KOPT-K1 (cell line): ENCODE data around the gene PCDHGA9.

Source experiments
- H3K27ac ChIP-seq: fragments of 200-600 bp; sonication (generic); 2 replicates; pipeline ENCODE4 v1.5.1; 2016; ENCODE audit warnings: antibody characterized with exemption, mild to moderate bottlenecking, low read depth, low read length; ENCODE audit not compliant: poor library complexity, severe bottlenecking
- H3K36me3 ChIP-seq: fragments of 200-600 bp; sonication (generic); 2 replicates; pipeline ENCODE4 v1.5.1; 2017; ENCODE audit warnings: antibody characterized with exemption, mild to moderate bottlenecking, low read length, moderate library complexity; ENCODE audit not compliant: insufficient read depth
- H3K9me3 ChIP-seq: fragments of 200-600 bp; sonication (generic); 2 replicates; pipeline ENCODE4 v1.5.1; 2017; ENCODE audit warnings: antibody characterized with exemption, low read length, mild to moderate bottlenecking; ENCODE audit not compliant: insufficient read depth, poor library complexity, severe bottlenecking

PCDHGA9 gene

GRCh38 chr5:141402553-141403243, at the start of gene PCDHGA9:
PCDHGA9 (plus strand) TSS chr5:141402778; CDS start chr5:141402953, 175 bp downstream.
- H3K9me3 ChIP-seq: peaks cover 3% of the 10 kb centered on the region
- no peak within 1 kb of the TSS for H3K27ac ChIP-seq
- no peaks in the 10 kb centered on the region for H3K36me3 ChIP-seq

- Histone ChIP-seq H3K27ac (no peak within 1 kb of the TSS), H3K36me3 (no peaks in the 10 kb centered on the region), H3K9me3 (no peaks in the 10 kb centered on the region)
These were observed 47.6 kb upstream of the PCDHGA9 start, which contains the start of gene PCDHGA4 for GRCh38 chr5:141354900-141355469. PCDHGA4 (plus strand) TSS chr5:141355021; CDS start chr5:141355108, 87 bp downstream.

DNA sequence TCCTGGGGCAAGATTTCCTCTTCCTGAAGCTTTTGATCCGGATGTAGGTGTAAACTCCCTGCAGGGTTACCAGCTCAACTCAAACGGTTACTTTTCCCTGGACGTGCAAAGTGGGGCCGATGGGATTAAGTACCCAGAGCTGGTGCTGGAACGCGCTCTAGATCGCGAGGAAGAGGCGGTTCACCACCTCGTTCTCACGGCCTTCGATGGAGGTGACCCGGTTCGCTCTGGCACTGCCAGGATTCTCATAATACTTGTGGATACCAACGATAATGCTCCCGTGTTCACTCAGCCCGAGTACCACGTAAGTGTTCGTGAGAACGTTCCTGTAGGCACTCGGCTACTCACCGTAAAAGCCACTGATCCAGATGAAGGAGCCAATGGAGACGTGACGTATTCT, 46.9 kb upstream of the PCDHGA9 start:
- H3K27ac ChIP-seq: no peak overlapping the region
- no peaks in the 10 kb centered on the region for H3K36me3 ChIP-seq

DNA sequence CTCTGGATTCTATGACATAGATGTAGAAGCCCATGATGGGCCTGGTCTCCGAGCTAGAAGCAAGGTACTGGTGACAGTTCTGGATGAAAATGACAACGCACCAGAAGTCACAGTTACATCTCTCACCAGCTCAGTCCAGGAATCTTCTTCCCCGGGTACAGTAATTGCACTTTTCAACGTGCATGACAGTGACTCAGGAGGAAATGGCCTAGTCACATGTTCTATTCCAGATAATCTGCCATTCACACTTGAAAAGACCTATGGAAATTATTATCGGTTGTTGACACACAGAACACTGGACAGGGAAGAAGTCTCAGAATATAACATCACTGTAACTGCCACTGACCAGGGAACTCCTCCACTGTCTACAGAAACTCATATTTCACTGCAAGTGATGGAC, 46.4 kb upstream of the PCDHGA9 start:
- peaks cover 8% of the 10 kb centered on the region for H3K9me3 ChIP-seq
- H3K36me3 ChIP-seq: no peaks in the 10 kb centered on the region
- H3K27ac ChIP-seq: no peak overlapping the region

More for the DNA sequence above, 46.9 kb upstream of the PCDHGA9 start:
- peaks cover 4% of the 10 kb centered on the region for H3K9me3 ChIP-seq

- Histone ChIP-seq H3K27ac (no peak overlapping the region), H3K36me3 (no peaks in the 10 kb centered on the region), H3K9me3 (peaks cover 13% of the 10 kb centered on the region)
These were observed 45.6 kb upstream of the PCDHGA9 start for GRCh38 chr5:141356950-141357349.

- peaks cover 31% of the 10 kb centered on the region for H3K9me3 ChIP-seq
- H3K36me3 ChIP-seq: no peaks in the 10 kb centered on the region
- no peak within 1 kb of the TSS for H3K27ac ChIP-seq
These were observed 42.7 kb upstream of the PCDHGA9 start, which contains the start of gene PCDHGB2 for GRCh38 chr5:141359790-141360426. PCDHGB2 (plus strand) TSS chr5:141359994; CDS start chr5:141360136, 142 bp downstream.

GRCh38 chr5:141360685-141361084, 41.9 kb upstream of the PCDHGA9 start:
- no peak overlapping the region for H3K27ac ChIP-seq
- no peaks in the 10 kb centered on the region for H3K36me3 ChIP-seq
- H3K9me3 ChIP-seq: peaks cover 39% of the 10 kb centered on the region

- Histone ChIP-seq H3K9me3 (peaks cover 47% of the 10 kb centered on the region), H3K36me3 (no peaks in the 10 kb centered on the region), H3K27ac (no peak overlapping the region)
These were observed 39.9 kb upstream of the PCDHGA9 start for GRCh38 chr5:141362719-141363118.

GRCh38 chr5:141363952-141364660, 38.5 kb upstream of the PCDHGA9 start, which contains the start of gene PCDHGA5:
PCDHGA5 (plus strand) TSS chr5:141364162; CDS start chr5:141364331, 169 bp downstream.
- Histone ChIP-seq H3K36me3 (no peaks in the 10 kb centered on the region), H3K27ac (no peak within 1 kb of the TSS), H3K9me3 (peaks cover 47% of the 10 kb centered on the region)

DNA sequence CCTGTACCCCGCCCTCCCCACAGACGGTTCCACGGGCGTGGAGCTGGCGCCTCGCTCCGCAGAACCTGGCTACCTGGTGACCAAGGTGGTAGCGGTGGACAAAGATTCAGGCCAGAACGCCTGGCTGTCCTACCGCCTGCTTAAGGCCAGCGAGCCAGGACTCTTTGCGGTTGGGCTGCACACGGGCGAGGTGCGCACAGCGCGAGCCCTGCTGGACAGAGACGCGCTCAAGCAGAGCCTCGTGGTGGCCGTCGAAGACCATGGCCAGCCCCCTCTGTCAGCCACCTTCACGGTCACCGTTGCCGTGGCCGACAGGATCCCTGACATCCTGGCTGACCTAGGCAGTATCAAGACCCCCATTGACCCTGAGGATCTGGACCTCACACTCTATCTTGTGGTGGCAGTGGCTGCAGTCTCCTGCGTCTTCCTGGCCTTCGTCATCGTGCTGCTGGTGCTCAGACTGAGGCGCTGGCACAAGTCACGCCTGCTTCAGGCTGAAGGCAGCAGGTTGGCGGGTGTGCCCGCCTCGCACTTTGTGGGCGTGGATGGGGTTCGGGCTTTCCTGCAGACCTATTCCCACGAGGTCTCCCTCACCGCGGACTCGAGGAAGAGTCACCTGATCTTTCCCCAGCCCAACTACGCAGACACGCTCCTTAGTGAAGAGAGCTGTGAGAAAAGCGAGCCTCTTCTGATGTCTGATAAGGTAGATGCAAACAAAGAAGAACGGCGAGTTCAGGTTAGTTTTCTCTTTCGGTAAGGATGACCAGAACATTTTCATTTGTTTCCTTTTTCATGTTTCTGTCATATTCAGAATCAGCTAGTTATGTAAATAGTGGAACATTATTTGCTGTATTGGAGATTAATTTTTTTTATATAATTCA, 36.3 kb upstream of the PCDHGA9 start:
- Histone ChIP-seq H3K9me3 (peaks cover 50% of the 10 kb centered on the region), H3K36me3 (no peaks in the 10 kb centered on the region), H3K27ac (no peak overlapping the region)

DNA sequence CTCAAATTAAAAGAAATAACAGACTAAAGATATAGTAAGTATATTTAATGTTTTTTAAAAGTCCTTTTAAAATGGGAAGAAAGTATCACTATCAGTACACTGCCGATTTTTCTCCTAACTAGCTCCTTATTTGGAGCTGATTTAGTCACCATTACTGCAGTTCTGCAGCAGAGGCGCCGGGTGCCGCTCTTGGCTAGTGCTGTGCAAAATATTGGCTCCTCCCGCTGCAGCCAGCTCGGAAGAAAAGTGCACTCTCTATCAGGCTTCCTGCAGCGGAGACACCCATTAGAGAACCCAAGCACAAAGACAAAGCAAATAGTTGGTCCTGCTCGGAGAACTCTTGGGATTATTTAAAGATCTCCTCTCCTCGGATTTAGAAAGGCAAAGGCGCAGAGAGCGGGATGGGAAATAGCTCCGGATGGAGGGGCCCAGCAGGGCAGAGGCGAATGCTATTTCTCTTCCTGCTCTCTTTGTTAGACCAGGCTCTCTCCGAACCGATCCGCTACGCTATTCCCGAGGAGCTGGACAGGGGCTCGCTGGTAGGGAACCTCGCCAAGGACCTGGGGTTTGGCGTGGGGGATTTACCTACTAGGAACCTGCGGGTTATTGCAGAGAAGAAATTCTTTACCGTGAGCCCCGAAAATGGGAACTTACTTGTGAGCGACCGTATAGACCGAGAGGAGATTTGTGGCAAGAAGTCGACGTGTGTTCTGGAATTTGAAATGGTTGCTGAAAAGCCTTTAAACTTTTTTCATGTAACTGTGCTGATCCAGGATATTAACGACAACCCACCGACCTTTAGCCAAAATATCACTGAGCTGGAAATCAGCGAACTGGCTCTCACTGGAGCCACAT, 32.4 kb upstream of the PCDHGA9 start, which contains the start of gene PCDHGB3:
Gene PCDHGB3 (plus strand): TSS at position 249 of the 855 bp plus-strand sequence. CDS start 153 bp downstream, at position 402.
- no peaks in the 10 kb centered on the region for H3K36me3 ChIP-seq
- H3K27ac ChIP-seq: no peak within 1 kb of the TSS
- H3K9me3 ChIP-seq: peaks cover 39% of the 10 kb centered on the region

DNA sequence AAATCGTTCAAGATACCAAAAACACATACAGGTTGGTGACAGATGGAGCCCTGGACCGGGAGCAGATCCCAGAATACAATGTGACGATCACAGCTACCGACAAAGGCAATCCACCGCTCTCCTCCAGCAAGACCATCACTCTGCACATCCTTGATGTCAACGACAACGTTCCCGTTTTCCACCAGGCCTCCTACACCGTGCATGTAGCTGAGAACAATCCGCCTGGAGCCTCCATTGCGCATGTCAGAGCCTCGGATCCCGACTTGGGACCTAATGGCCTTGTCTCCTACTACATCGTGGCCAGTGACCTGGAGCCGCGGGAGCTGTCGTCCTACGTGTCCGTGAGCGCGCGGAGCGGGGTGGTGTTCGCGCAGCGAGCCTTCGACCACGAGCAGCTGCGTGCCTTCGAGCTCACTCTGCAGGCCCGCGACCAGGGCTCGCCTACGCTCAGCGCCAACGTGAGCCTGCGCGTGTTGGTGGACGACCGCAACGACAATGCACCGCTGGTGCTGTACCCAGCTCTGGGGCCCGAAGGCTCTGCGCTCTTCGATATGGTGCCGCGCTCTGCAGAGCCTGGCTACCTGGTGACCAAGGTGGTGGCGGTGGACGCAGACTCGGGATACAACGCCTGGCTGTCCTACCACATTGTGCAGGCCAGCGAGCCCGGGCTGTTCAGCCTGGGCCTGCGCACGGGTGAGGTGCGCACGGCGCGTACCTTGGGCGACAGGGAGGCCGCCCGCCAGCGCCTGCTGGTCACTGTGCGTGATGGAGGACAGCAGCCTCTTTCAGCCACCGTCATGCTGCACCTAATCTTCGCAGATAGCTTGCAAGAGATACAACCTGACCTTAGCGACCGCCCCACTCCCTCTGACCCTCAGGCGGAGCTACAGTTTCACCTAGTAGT, 30.8 kb upstream of the PCDHGA9 start:
- Histone ChIP-seq H3K27ac (no peak overlapping the region), H3K9me3 (peaks cover 36% of the 10 kb centered on the region), H3K36me3 (no peaks in the 10 kb centered on the region)
